Measurements from ENCODE around the gene VEGFB.

Gene VEGFB

GRCh38 chr11:64233913-64234586, at the start of gene VEGFB:
VEGFB (plus strand) TSS chr11:64234584; CDS start chr11:64234834, 250 bp downstream.
- peak; percentile 93 for DNase-seq (ENCODE audit: low spot score)

- peak; percentile 88 for DNase-seq (ENCODE audit: low spot score)
Measured at GRCh38 chr11:64185175-64185692, 49.1 kb upstream of the VEGFB start.

GRCh38 chr11:64185693-64186491, 48.5 kb upstream of the VEGFB start, which contains the start of gene STIP1:
STIP1 (plus strand) TSS chr11:64186171; CDS start chr11:64186262, 91 bp downstream.
- peak; percentile 99 for DNase-seq (ENCODE audit: low spot score)

GRCh38 chr11:64186492-64187165, 47.8 kb upstream of the VEGFB start:
- peak; percentile 37 for DNase-seq (ENCODE audit: low spot score)

GRCh38 chr11:64192434-64192833, 42.0 kb upstream of the VEGFB start:
- no peak for DNase-seq (ENCODE audit: low spot score)

- no peak for DNase-seq (ENCODE audit: low spot score)
Measured at GRCh38 chr11:64196626-64197025, 37.8 kb upstream of the VEGFB start.

GRCh38 chr11:64198511-64198910, 35.9 kb upstream of the VEGFB start:
- DNase-seq (ENCODE audit: low spot score) = no peak

- no peak for DNase-seq (ENCODE audit: low spot score)
Measured at GRCh38 chr11:64201543-64201942, 32.8 kb upstream of the VEGFB start.

- no peak for DNase-seq (ENCODE audit: low spot score)
Measured at GRCh38 chr11:64202992-64203391, 31.4 kb upstream of the VEGFB start.

GRCh38 chr11:64203421-64204079, 30.8 kb upstream of the VEGFB start:
- DNase-seq (ENCODE audit: low spot score) = no peak

- no peak for DNase-seq (ENCODE audit: low spot score)
Measured at GRCh38 chr11:64204080-64204440, 30.3 kb upstream of the VEGFB start.

- DNase-seq (ENCODE audit: low spot score) = peak; percentile 93
Measured at GRCh38 chr11:64204464-64204989, 29.9 kb upstream of the VEGFB start.

GRCh38 chr11:64206457-64207255, 27.7 kb upstream of the VEGFB start, which contains the start of gene FERMT3:
FERMT3 (plus strand) TSS chr11:64206721; CDS start chr11:64207365, 644 bp downstream.
- DNase-seq (ENCODE audit: low spot score) = no peak

GRCh38 chr11:64207256-64208085, 26.9 kb upstream of the VEGFB start:
- peak; percentile 78 for DNase-seq (ENCODE audit: low spot score)

- DNase-seq (ENCODE audit: low spot score) = no peak
Measured at GRCh38 chr11:64208086-64208795, 26.1 kb upstream of the VEGFB start.

- DNase-seq (ENCODE audit: low spot score) = no peak
Measured at GRCh38 chr11:64208796-64209562, 25.4 kb upstream of the VEGFB start.

- no peak for DNase-seq (ENCODE audit: low spot score)
Measured at GRCh38 chr11:64209563-64209843, 24.9 kb upstream of the VEGFB start.

- DNase-seq (ENCODE audit: low spot score) = no peak
Measured at GRCh38 chr11:64210301-64211020, 23.9 kb upstream of the VEGFB start.
